Measurements from ENCODE around the gene KLHL10.

Gene KLHL10

GRCh38 chr17:41810659-41811548, 26.7 kb upstream of the KLHL10 start:
- Mint-ChIP-seq H3K27me3 (peaks cover 9% of the 10 kb centered on the region), H3K4me3 (peak overlapping the region; percentile 55), H3K4me1 (peaks cover 17% of the 10 kb centered on the region), H3K27ac (no peak overlapping the region), H3K9me3 (no peaks in the 10 kb centered on the region), H3K36me3 (ENCODE audit: low read depth) (no peaks in the 10 kb centered on the region)
- ATAC-seq (peak; percentile 1), DNase-seq (no peak)

- Mint-ChIP-seq H3K36me3 (ENCODE audit: low read depth) (no peaks in the 10 kb centered on the region), H3K4me1 (peaks cover 17% of the 10 kb centered on the region), H3K9me3 (no peaks in the 10 kb centered on the region), H3K4me3 (peak within 1 kb of the TSS; percentile 79), H3K27ac (peak within 1 kb of the TSS; percentile 65), H3K27me3 (peaks cover 9% of the 10 kb centered on the region)
- DNase-seq (peak; percentile 72), ATAC-seq (peak; percentile 84)
Measured at GRCh38 chr17:41811549-41812380, 25.9 kb upstream of the KLHL10 start, which contains the start of gene P3H4. Gene P3H4, minus strand, starts transcription at chr17:41811949. Its CDS starts 34 bp downstream, at chr17:41811915.

GRCh38 chr17:41812381-41813151, 25.1 kb upstream of the KLHL10 start, which contains the start of gene FKBP10:
Gene FKBP10, plus strand, starts transcription at chr17:41813004. Its CDS starts 31 bp downstream, at chr17:41813035.
- H3K4me1 Mint-ChIP-seq, result peaks cover 17% of the 10 kb centered on the region
- no peaks in the 10 kb centered on the region for H3K36me3 Mint-ChIP-seq (ENCODE audit: low read depth)
- DNase-seq, result peak; percentile 22
- peak within 1 kb of the TSS; percentile 79 for H3K4me3 Mint-ChIP-seq
- no peaks in the 10 kb centered on the region for H3K9me3 Mint-ChIP-seq
- peaks cover 9% of the 10 kb centered on the region for H3K27me3 Mint-ChIP-seq
- peak within 1 kb of the TSS; percentile 65 for H3K27ac Mint-ChIP-seq
- no peak for ATAC-seq

- H3K9me3 Mint-ChIP-seq, result no peaks in the 10 kb centered on the region
- peak overlapping the region; percentile 19 for H3K27ac Mint-ChIP-seq
- peaks cover 9% of the 10 kb centered on the region for H3K27me3 Mint-ChIP-seq
- ATAC-seq, result no peak
- peaks cover 17% of the 10 kb centered on the region for H3K4me1 Mint-ChIP-seq
- H3K4me3 Mint-ChIP-seq, result no peak overlapping the region
- no peaks in the 10 kb centered on the region for H3K36me3 Mint-ChIP-seq (ENCODE audit: low read depth)
- no peak for DNase-seq
Measured at GRCh38 chr17:41813152-41813680, 24.4 kb upstream of the KLHL10 start.

GRCh38 chr17:41813699-41814124, 23.9 kb upstream of the KLHL10 start:
- Mint-ChIP-seq H3K4me3 (no peak overlapping the region), H3K27ac (no peak overlapping the region), H3K36me3 (ENCODE audit: low read depth) (no peaks in the 10 kb centered on the region), H3K27me3 (peaks cover 9% of the 10 kb centered on the region), H3K4me1 (peaks cover 17% of the 10 kb centered on the region), H3K9me3 (no peaks in the 10 kb centered on the region)
- DNase-seq (no peak), ATAC-seq (no peak)

- H3K36me3 Mint-ChIP-seq (ENCODE audit: low read depth), result no peaks in the 10 kb centered on the region
- H3K9me3 Mint-ChIP-seq, result no peaks in the 10 kb centered on the region
- DNase-seq (no peak), ATAC-seq (no peak)
- peaks cover 17% of the 10 kb centered on the region for H3K4me1 Mint-ChIP-seq
- H3K27ac Mint-ChIP-seq, result no peak overlapping the region
- peaks cover 9% of the 10 kb centered on the region for H3K27me3 Mint-ChIP-seq
- no peak overlapping the region for H3K4me3 Mint-ChIP-seq
Measured at GRCh38 chr17:41814195-41814594, 23.4 kb upstream of the KLHL10 start.

GRCh38 chr17:41816637-41817320, 20.8 kb upstream of the KLHL10 start:
- DNase-seq (no peak), ATAC-seq (no peak)
- no peaks in the 10 kb centered on the region for H3K9me3 Mint-ChIP-seq
- H3K27me3 Mint-ChIP-seq, result peaks cover 7% of the 10 kb centered on the region
- no peaks in the 10 kb centered on the region for H3K36me3 Mint-ChIP-seq (ENCODE audit: low read depth)
- H3K4me3 Mint-ChIP-seq, result no peak overlapping the region
- peaks cover 6% of the 10 kb centered on the region for H3K4me1 Mint-ChIP-seq
- H3K27ac Mint-ChIP-seq, result no peak overlapping the region

GRCh38 chr17:41818024-41818423, 19.6 kb upstream of the KLHL10 start:
- ATAC-seq (no peak), DNase-seq (no peak)
- Mint-ChIP-seq H3K27ac (no peak overlapping the region), H3K9me3 (no peaks in the 10 kb centered on the region), H3K36me3 (ENCODE audit: low read depth) (no peaks in the 10 kb centered on the region), H3K4me1 (no peaks in the 10 kb centered on the region), H3K27me3 (peaks cover 4% of the 10 kb centered on the region), H3K4me3 (no peak overlapping the region)

GRCh38 chr17:41821776-41822175, 15.8 kb upstream of the KLHL10 start:
- Mint-ChIP-seq H3K27ac (no peak overlapping the region), H3K9me3 (no peaks in the 10 kb centered on the region), H3K4me1 (no peaks in the 10 kb centered on the region), H3K4me3 (no peak overlapping the region), H3K36me3 (ENCODE audit: low read depth) (no peaks in the 10 kb centered on the region), H3K27me3 (no peaks in the 10 kb centered on the region)
- ATAC-seq, result no peak
- DNase-seq, result no peak

GRCh38 chr17:41822216-41823140, 15.1 kb upstream of the KLHL10 start:
- H3K9me3 Mint-ChIP-seq, result no peaks in the 10 kb centered on the region
- H3K27me3 Mint-ChIP-seq, result no peaks in the 10 kb centered on the region
- H3K27ac Mint-ChIP-seq, result no peak overlapping the region
- DNase-seq (no peak), ATAC-seq (no peak)
- H3K4me3 Mint-ChIP-seq, result no peak overlapping the region
- H3K4me1 Mint-ChIP-seq, result no peaks in the 10 kb centered on the region
- H3K36me3 Mint-ChIP-seq (ENCODE audit: low read depth), result no peaks in the 10 kb centered on the region

- peaks cover 4% of the 10 kb centered on the region for H3K36me3 Mint-ChIP-seq (ENCODE audit: low read depth)
- H3K9me3 Mint-ChIP-seq, result no peaks in the 10 kb centered on the region
- no peaks in the 10 kb centered on the region for H3K27me3 Mint-ChIP-seq
- no peaks in the 10 kb centered on the region for H3K4me1 Mint-ChIP-seq
- DNase-seq (no peak), ATAC-seq (no peak)
- H3K27ac Mint-ChIP-seq, result no peak overlapping the region
- H3K4me3 Mint-ChIP-seq, result no peak overlapping the region
Measured at GRCh38 chr17:41823141-41823524, 14.5 kb upstream of the KLHL10 start.

GRCh38 chr17:41823580-41823979, 14.0 kb upstream of the KLHL10 start:
- Mint-ChIP-seq H3K27ac (no peak overlapping the region), H3K27me3 (no peaks in the 10 kb centered on the region), H3K9me3 (no peaks in the 10 kb centered on the region), H3K4me1 (no peaks in the 10 kb centered on the region), H3K4me3 (no peak overlapping the region), H3K36me3 (ENCODE audit: low read depth) (peaks cover 4% of the 10 kb centered on the region)
- no peak for DNase-seq
- no peak for ATAC-seq

GRCh38 chr17:41824086-41824485, 13.5 kb upstream of the KLHL10 start:
- Mint-ChIP-seq H3K27me3 (no peaks in the 10 kb centered on the region), H3K27ac (no peak overlapping the region), H3K36me3 (ENCODE audit: low read depth) (peaks cover 4% of the 10 kb centered on the region), H3K9me3 (no peaks in the 10 kb centered on the region), H3K4me1 (no peaks in the 10 kb centered on the region), H3K4me3 (no peak overlapping the region)
- DNase-seq (no peak), ATAC-seq (no peak)
